H1 (cell line): ENCODE results near the gene CD151. TPM values are rescaled to one million over a fixed set of nuclear protein-coding genes. Genes with fewer than 3 reads are reported as not detected.
A peak's percentile ranks its signal among the peaks of the same experiment; 100 is the strongest.

ENCODE experiments used
- CTCF ChIA-PET: fragments of 300-600 bp; sonication (Branson Sonifier 250); formaldehyde crosslinking; loops from one replicate; lab custom pipeline; 2021; ENCODE audit not compliant: partially characterized antibody; lab: Charles Lee
- POLR2A ChIA-PET: fragments of 300-600 bp; sonication (Branson Sonifier 250); formaldehyde crosslinking; loops from one replicate; lab custom pipeline; 2021; ENCODE audit warnings: inconsistent platforms; ENCODE audit not compliant: partially characterized antibody; lab: Charles Lee
- DNase-seq, 2 experiments: peaks; one replicate each; pipeline versions ENCODE4 v3.0.0 to v3.0.0-alpha.2; 2010 to 2022; ENCODE audit warnings: low spot score in 2 of 2, low read depth in 1 of 2, mixed read lengths in 1 of 2
- FAIRE-seq: peaks from 2 replicates; lab custom pipeline; 2011; peaks lifted over from hg19 to GRCh38; lab: Jason Lieb, UNC
- H2AFZ ChIP-seq: 2 replicates; pipeline ENCODE4 v1.8.1; 2012; ENCODE audit warnings: low read length, inconsistent platforms
- H2AK5ac ChIP-seq: 2 replicates; pipeline ENCODE4 v1.6.1; 2013; ENCODE audit warnings: low read depth, low read length
- H2BK120ac ChIP-seq: replicated peaks from 2 replicates; pipeline ENCODE3; 2013; ENCODE audit warnings: low read depth, low read length, inconsistent platforms
- H2BK12ac ChIP-seq: 2 replicates; pipeline ENCODE4 v1.6.1; 2013; ENCODE audit warnings: low read depth, low read length
- H2BK15ac ChIP-seq: 2 replicates; pipeline ENCODE4 v1.6.1; 2013; ENCODE audit warnings: low read length
- H2BK20ac ChIP-seq: 2 replicates; pipeline ENCODE4 v1.6.1; 2013; ENCODE audit warnings: low read length
- H2BK5ac ChIP-seq: 2 replicates; pipeline ENCODE4 v1.6.1; 2013; ENCODE audit warnings: low read depth, low read length
- H3K14ac ChIP-seq: 2 replicates; pipeline ENCODE4 v1.6.1; 2013; ENCODE audit warnings: inconsistent platforms; ENCODE audit not compliant: insufficient read length
- H3K18ac ChIP-seq: 2 replicates; pipeline ENCODE4 v1.6.1; 2013; ENCODE audit warnings: low read length; ENCODE audit errors: extremely low read depth
- H3K23ac ChIP-seq: 2 replicates; pipeline ENCODE4 v1.6.1; 2013; ENCODE audit warnings: inconsistent platforms; ENCODE audit not compliant: insufficient read length
- H3K23me2 ChIP-seq: 2 replicates; pipeline ENCODE4 v1.6.1; 2013; ENCODE audit warnings: low read depth, low read length
- H3K27ac ChIP-seq: 2 replicates; pipeline ENCODE4 v1.6.1; 2011; ENCODE audit warnings: low read depth, low read length, inconsistent platforms
- H3K27me3 ChIP-seq, 4 experiments: replicated peaks in 1 of 4; 1 replicate in 1 of 4; 2 replicates in 3 of 4; pipeline versions ENCODE4 v1.6.1 to v1.8.1; 2011 to 2013; ENCODE audit warnings: low read length in 3 of 4, mild to moderate bottlenecking in 3 of 4, inconsistent platforms in 2 of 4, mixed read lengths in 2 of 4, moderate library complexity in 1 of 4; ENCODE audit not compliant: control insufficient read depth in 3 of 4, insufficient read depth in 3 of 4; ENCODE audit errors: extremely low read depth in 1 of 4
- H3K36me3 ChIP-seq, 4 experiments: 2 replicates each; pipeline versions ENCODE4 v1.6.1 to v1.8.1; 2011 to 2013; ENCODE audit warnings: mild to moderate bottlenecking in 4 of 4, low read length in 3 of 4, moderate library complexity in 2 of 4, control low read depth in 1 of 4, inconsistent platforms in 1 of 4; ENCODE audit not compliant: insufficient read depth in 4 of 4, control insufficient read depth in 2 of 4
- H3K4ac ChIP-seq: replicated peaks from 2 replicates; pipeline ENCODE3; 2013; ENCODE audit warnings: low read length, low read depth, mixed read lengths, inconsistent platforms; ENCODE audit not compliant: insufficient read length
- H3K4me1 ChIP-seq, 4 experiments: replicated peaks in 1 of 4; 1 replicate in 1 of 4; 2 replicates in 3 of 4; pipeline versions ENCODE4 v1.6.1 to v1.8.1; 2011 to 2013; ENCODE audit warnings: low read length in 3 of 4, inconsistent platforms in 2 of 4, mixed read lengths in 1 of 4; ENCODE audit not compliant: insufficient read depth in 4 of 4, control insufficient read depth in 3 of 4
- H3K4me2 ChIP-seq, 2 experiments: 2 replicates each; pipeline versions ENCODE4 v1.6.1 to v1.8.1; 2011 to 2013; ENCODE audit warnings: low read depth in 2 of 2, low read length in 2 of 2, control low read depth in 1 of 2, inconsistent platforms in 1 of 2, mild to moderate bottlenecking in 1 of 2; ENCODE audit not compliant: insufficient read depth in 1 of 2
- H3K4me3 ChIP-seq, 4 experiments: fragments of 200-600, 300-600 bp in 1 of 4; sonication (generic), shearing (Covaris generic), sonication (Bioruptor Twin) in 1 of 4; 2 replicates each; pipeline versions ENCODE4 v1.5.1 to v1.8.1; 2011 to 2016; ENCODE audit warnings: low read length in 4 of 4, low read depth in 3 of 4, control low read depth in 2 of 4, inconsistent platforms in 2 of 4, mild to moderate bottlenecking in 2 of 4, mixed read lengths in 1 of 4, moderate library complexity in 1 of 4; ENCODE audit not compliant: insufficient read depth in 2 of 4; ENCODE audit errors: extremely low read depth in 1 of 4
- H3K56ac ChIP-seq: replicated peaks from 2 replicates; pipeline ENCODE3; 2013; ENCODE audit warnings: low read depth, mild to moderate bottlenecking, mixed read lengths, low read length, inconsistent platforms; ENCODE audit not compliant: insufficient read length
- H3K79me1 ChIP-seq: 2 replicates; pipeline ENCODE4 v1.6.1; 2013; ENCODE audit warnings: low read depth, low read length, control low read depth
- H3K79me2 ChIP-seq, 2 experiments: 2 replicates each; pipeline versions ENCODE4 v1.6.1 to v1.8.1; 2012 to 2013; ENCODE audit warnings: low read length in 2 of 2, mild to moderate bottlenecking in 2 of 2, inconsistent platforms in 1 of 2; ENCODE audit not compliant: insufficient read depth in 2 of 2, control insufficient read depth in 1 of 2
- H3K9ac ChIP-seq, 4 experiments: replicated peaks in 1 of 4; 1 replicate in 1 of 4; 2 replicates in 3 of 4; pipeline versions ENCODE4 v1.6.1 to v1.8.1; 2011 to 2013; ENCODE audit warnings: low read depth in 3 of 4, low read length in 3 of 4, control low read depth in 2 of 4, mild to moderate bottlenecking in 2 of 4, moderate library complexity in 2 of 4, inconsistent platforms in 1 of 4; ENCODE audit errors: extremely low read depth in 1 of 4
- H3K9me3 ChIP-seq, 2 experiments: 2 replicates each; pipeline versions ENCODE4 v1.6.1 to v1.8.1; 2012 to 2013; ENCODE audit warnings: mild to moderate bottlenecking in 2 of 2, moderate library complexity in 2 of 2, control low read depth in 1 of 2, inconsistent platforms in 1 of 2, low read depth in 1 of 2, low read length in 1 of 2, mixed read lengths in 1 of 2; ENCODE audit not compliant: insufficient read depth in 2 of 2
- H4K20me1 ChIP-seq, 2 experiments: replicated peaks in 1 of 2; 2 replicates each; pipeline versions ENCODE3 to v1.8.1; 2011 to 2013; ENCODE audit warnings: inconsistent platforms in 2 of 2, low read length in 2 of 2, mild to moderate bottlenecking in 1 of 2; ENCODE audit not compliant: insufficient read depth in 2 of 2, control insufficient read depth in 1 of 2
- H4K5ac ChIP-seq: 2 replicates; pipeline ENCODE4 v1.6.1; 2013; ENCODE audit warnings: low read length, low read depth, mixed read lengths, inconsistent platforms; ENCODE audit not compliant: insufficient read length
- H4K8ac ChIP-seq: 2 replicates; pipeline ENCODE4 v1.8.0; 2013; ENCODE audit warnings: mild to moderate bottlenecking, moderate library complexity, low read length, inconsistent platforms; ENCODE audit not compliant: insufficient read depth; ENCODE audit errors: extremely low read depth
- H4K91ac ChIP-seq: replicated peaks from 2 replicates; pipeline ENCODE3; 2013; ENCODE audit warnings: low read length, mixed read lengths, inconsistent platforms; ENCODE audit not compliant: insufficient read length
- GTF2F1 ChIP-seq: IDR thresholded peaks from 2 replicates; pipeline ENCODE4 v1.6.1; 2012; ENCODE audit warnings: low read depth, low read length, improper control_type of control experiment, borderline replicate concordance
- HDAC2 ChIP-seq, 2 experiments: fragments of 300-600 bp in 1 of 2; sonication (generic) in 1 of 2; IDR thresholded peaks; 2 replicates each; pipeline ENCODE4 v1.6.1; 2011 to 2012; ENCODE audit warnings: low read depth in 2 of 2, low read length in 2 of 2, mild to moderate bottlenecking in 2 of 2, moderate library complexity in 2 of 2, borderline replicate concordance in 1 of 2, inconsistent platforms in 1 of 2
- JUN ChIP-seq: IDR thresholded peaks from 2 replicates; pipeline ENCODE4 v1.6.1; 2011; ENCODE audit warnings: low read depth, mild to moderate bottlenecking, improper control_type of control experiment, low read length
- NRF1 ChIP-seq: IDR thresholded peaks from 2 replicates; pipeline ENCODE4 v1.6.1; 2011; ENCODE audit warnings: mild to moderate bottlenecking, low read depth, low read length, improper control_type of control experiment
- POLR2AphosphoS5 ChIP-seq: IDR thresholded peaks from 2 replicates; pipeline ENCODE4 v1.6.1; 2011; ENCODE audit warnings: low read depth, low read length
- RXRA ChIP-seq: IDR thresholded peaks from 2 replicates; pipeline ENCODE4 v1.6.1; 2011; ENCODE audit warnings: low read depth, mild to moderate bottlenecking, low read length, moderate library complexity; ENCODE audit not compliant: insufficient read depth
- SIRT6 ChIP-seq: IDR thresholded peaks from one replicate; pipeline ENCODE4 v1.7.1; 2012; ENCODE audit warnings: low read length, inconsistent platforms
- TAF7 ChIP-seq: optimal IDR thresholded peaks from 2 replicates; pipeline ENCODE3; 2011; ENCODE audit warnings: low read depth, mild to moderate bottlenecking, inconsistent platforms, low read length, moderate library complexity, borderline replicate concordance
- TBP ChIP-seq: IDR thresholded peaks from 2 replicates; pipeline ENCODE4 v1.6.1; 2011; ENCODE audit warnings: low read depth, low read length, improper control_type of control experiment
- WGBS, 2 experiments: shearing (Covaris generic) in 1 of 2; methylation state at CpG; one replicate each; pipeline versions ENCODE4 v1.1.6 to v1.1.7; 2013 to 2015; ENCODE audit warnings: low lambda C conversion rate in 2 of 2, mixed read lengths in 2 of 2, inconsistent platforms in 1 of 2, low coverage in 1 of 2, missing lambda C conversion rate in 1 of 2; ENCODE audit not compliant: insufficient replicate concordance in 2 of 2, insufficient coverage in 1 of 2, insufficient read length in 1 of 2; ENCODE audit errors: extremely low coverage in 1 of 2, missing lambda C conversion rate in 1 of 2; 5-methylcytosine and 5-hydroxymethylcytosine counted together
- polyA plus RNA-seq, 7 experiments: library from polyadenylated mRNA; depleted of rRNA in 3 of 7; stranded (reverse) in 5 of 7; unstranded in 2 of 7; fragments of >200 nt in 5 of 7; fragments of 200-250 nt in 2 of 7; gene quantifications; 1 replicate in 5 of 7; 2 replicates in 1 of 7; 4 replicates in 1 of 7; pipeline versions ENCODE4 v1.2.1 to v1.2.3, GENCODE V29; 2011 to 2013; ENCODE audit warnings: missing spikeins in 2 of 7, mixed read lengths in 2 of 7
- total RNA-seq: library from RNA; stranded (reverse); fragmentation: NEBNext Ultra II Directional; extraction: Animal tissue kit (Norgen Biotek cat#: 25700); gene quantifications from 2 replicates; pipeline ENCODE4 v1.2.1, GENCODE V29; 2021
- TF ChIP-seq, protein P1 (sequence below): IDR thresholded peaks from 2 replicates; pipeline ENCODE4 v1.6.1; 2012; ENCODE audit warnings: low read length, inconsistent platforms

CD151 gene
- total and polyA plus RNA-seq, 2 of the 8 experiments (the other 6 are each of a cell fraction or from before 2014, with no cell fraction given), result 101 to 212 TPM

DNA sequence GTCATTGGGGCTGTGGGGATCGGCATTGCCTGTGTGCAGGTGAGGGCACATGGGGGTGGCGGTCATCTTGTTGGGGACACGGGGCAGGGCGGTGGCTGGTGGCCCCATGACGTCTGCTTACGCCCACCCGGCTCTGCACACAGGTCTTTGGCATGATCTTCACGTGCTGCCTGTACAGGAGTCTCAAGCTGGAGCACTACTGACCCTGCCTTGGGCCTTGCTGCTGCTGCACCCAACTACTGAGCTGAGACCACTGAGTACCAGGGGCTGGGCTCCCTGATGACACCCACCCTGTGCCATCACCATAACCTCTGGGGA, 5.2 kb downstream of the CD151 start:
- H3K4me2 ChIP-seq, result no peak overlapping the region
- H3K23me2 ChIP-seq, result peaks cover 15% of the 10 kb centered on the region; the same call in 1 of the 2 replicates
- peak overlapping the region; percentile 5; the same call in 1 of the 2 replicates for H4K8ac ChIP-seq
- H3K4me1 ChIP-seq, result peaks cover 0 to 22% (median 16%) of the 10 kb centered on the region in 4 experiments; a peak in 6 of 7 replicates
- no peak overlapping the region for H3K23ac ChIP-seq
- no peak overlapping the region for H2BK120ac ChIP-seq
- H3K9me3 ChIP-seq, result no peaks in the 10 kb centered on the region
- H3K79me1 ChIP-seq, result peaks cover 9% of the 10 kb centered on the region; the same call in 1 of the 2 replicates
- H2BK5ac ChIP-seq, result peak overlapping the region; percentile 7; the same call in 1 of the 2 replicates
- no peak overlapping the region for H3K9ac ChIP-seq
- FAIRE-seq (no peak), DNase-seq (no peak)
- ChIA-PET CTCF (interaction anchor here (0.5 to 5.2 kb wide), 14 partner anchors 9 to 705 kb away, joined by 3 to 26 read pairs (median 4); partner anchors contain the start of genes CRACR2B and PNPLA2), POLR2A (interaction anchor here (1.0 to 40.4 kb wide), 4 partner anchors 10 to 27 kb away, joined by 3 to 1917 read pairs (median 119); partner anchors contain the start of genes CD151, CEND1, CRACR2B and PIDD1)
- no peak overlapping the region for H4K91ac ChIP-seq
- H3K4ac ChIP-seq, result peak overlapping the region; percentile 53
- 86% methylated on average over 8 of the region's 8 CpGs; no CpG with 5 or more reads in 1 of the 2 experiments for WGBS, 2 experiments
- no peak overlapping the region for H3K14ac ChIP-seq
- no peak overlapping the region for H3K4me3 ChIP-seq
- no peak overlapping the region for H2BK15ac ChIP-seq
- no peak overlapping the region for H3K27ac ChIP-seq
- no peak overlapping the region for H2AK5ac ChIP-seq
- no peak overlapping the region for H2BK12ac ChIP-seq
- peaks cover 0 to 15% of the 10 kb centered on the region in 2 experiments; a peak in 2 of 4 replicates for H3K79me2 ChIP-seq
- H4K5ac ChIP-seq, result no peak overlapping the region
- H3K56ac ChIP-seq, result no peak overlapping the region
- H3K18ac ChIP-seq, result no peak overlapping the region
- H4K20me1 ChIP-seq, result peaks cover 3 to 40% of the 10 kb centered on the region in 2 experiments
- peaks cover 10 to 30% (median 24%) of the 10 kb centered on the region in 4 experiments; a peak in 7 of 8 replicates for H3K36me3 ChIP-seq
- no peaks in the 10 kb centered on the region; a peak in 1 of 7 replicates for H3K27me3 ChIP-seq
- H2AFZ ChIP-seq, result no peak overlapping the region
- H2BK20ac ChIP-seq, result no peak overlapping the region
- no peak for TF ChIP-seq TAF7
- TF ChIP-seq POLR2AphosphoS5, result no peak
- TF ChIP-seq HDAC2 (IDR thresholded peaks at IDR 0.05; ENCODE audit: borderline replicate concordance in 1 of 2, low read depth in 2 of 2, low read length in 2 of 2), result no peak
- TF ChIP-seq NRF1, result no peak
- TF ChIP-seq GTF2F1, result no peak
- no peak for TF ChIP-seq TBP
- TF ChIP-seq, protein P1, sequence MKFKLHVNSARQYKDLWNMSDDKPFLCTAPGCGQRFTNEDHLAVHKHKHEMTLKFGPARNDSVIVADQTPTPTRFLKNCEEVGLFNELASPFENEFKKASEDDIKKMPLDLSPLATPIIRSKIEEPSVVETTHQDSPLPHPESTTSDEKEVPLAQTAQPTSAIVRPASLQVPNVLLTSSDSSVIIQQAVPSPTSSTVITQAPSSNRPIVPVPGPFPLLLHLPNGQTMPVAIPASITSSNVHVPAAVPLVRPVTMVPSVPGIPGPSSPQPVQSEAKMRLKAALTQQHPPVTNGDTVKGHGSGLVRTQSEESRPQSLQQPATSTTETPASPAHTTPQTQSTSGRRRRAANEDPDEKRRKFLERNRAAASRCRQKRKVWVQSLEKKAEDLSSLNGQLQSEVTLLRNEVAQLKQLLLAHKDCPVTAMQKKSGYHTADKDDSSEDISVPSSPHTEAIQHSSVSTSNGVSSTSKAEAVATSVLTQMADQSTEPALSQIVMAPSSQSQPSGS, result no peak
- no peak for TF ChIP-seq SIRT6
- TF ChIP-seq JUN, result no peak
- TF ChIP-seq RXRA, result no peak
